ENCODE data around the gene GKN1.

The GKN1 gene

DNA sequence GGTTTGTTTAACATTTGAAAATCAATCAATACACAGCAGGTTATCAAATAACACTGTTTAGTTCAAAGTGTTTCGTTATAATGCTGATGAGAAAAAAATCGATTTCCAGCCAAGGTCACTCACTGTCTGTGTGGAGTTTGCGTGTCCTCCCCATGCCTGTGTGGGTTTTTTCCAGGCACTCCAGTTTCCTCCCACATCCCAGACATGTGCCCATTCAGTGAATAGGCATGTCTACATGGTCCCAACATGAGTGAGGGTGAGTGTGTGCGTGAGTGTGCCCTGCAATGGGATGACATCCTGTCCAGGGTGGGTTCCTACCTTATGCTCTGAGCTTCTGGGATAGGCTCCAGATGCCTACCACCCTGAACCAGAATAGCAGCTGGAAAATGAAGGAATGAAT, 13.1 kb upstream of the GKN1 start:
- no peak for DNase-seq

- DNase-seq: no peak
Observed at GRCh38 chr2:68964282-68964681, 10.2 kb upstream of the GKN1 start.

- no peak for DNase-seq
Observed at GRCh38 chr2:68968221-68968620, 6.2 kb upstream of the GKN1 start.

- no peak for DNase-seq
Observed at GRCh38 chr2:68969736-68970490, 4.5 kb upstream of the GKN1 start.

DNA sequence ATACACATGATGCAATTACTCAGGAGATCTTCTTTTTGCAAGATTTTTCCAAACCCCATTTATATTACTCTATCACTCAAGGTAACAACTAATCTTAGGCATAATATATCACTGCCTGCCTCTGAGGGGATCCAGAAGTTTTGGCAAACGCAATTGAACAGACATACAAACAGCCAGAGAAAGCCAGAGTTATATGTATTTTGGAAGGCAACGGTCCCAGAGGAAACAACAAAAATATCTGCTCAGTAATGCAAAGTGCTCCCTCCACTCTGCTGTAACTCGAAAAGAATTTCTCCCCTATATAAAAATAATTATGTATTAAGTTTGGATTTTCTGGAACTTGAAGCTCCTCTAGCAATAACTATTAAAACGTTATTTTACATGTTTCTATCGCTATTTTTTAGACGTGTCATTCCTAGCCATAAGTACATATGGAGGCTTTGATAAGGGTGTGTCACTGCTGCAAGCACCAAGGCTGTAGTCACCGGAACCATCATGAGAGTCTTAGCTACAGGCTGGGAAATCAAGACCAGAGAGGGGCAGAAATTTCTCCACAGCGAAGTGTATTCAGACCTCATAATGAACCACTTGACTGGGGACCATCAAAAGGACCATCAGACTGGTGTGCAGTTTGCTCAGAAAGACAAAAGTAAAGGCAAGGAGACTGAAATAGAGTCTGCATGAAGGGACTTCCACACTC, 3.7 kb upstream of the GKN1 start:
- DNase-seq: no peak

- no peak for DNase-seq
Observed at GRCh38 chr2:68971591-68972231, 2.7 kb upstream of the GKN1 start.

DNA sequence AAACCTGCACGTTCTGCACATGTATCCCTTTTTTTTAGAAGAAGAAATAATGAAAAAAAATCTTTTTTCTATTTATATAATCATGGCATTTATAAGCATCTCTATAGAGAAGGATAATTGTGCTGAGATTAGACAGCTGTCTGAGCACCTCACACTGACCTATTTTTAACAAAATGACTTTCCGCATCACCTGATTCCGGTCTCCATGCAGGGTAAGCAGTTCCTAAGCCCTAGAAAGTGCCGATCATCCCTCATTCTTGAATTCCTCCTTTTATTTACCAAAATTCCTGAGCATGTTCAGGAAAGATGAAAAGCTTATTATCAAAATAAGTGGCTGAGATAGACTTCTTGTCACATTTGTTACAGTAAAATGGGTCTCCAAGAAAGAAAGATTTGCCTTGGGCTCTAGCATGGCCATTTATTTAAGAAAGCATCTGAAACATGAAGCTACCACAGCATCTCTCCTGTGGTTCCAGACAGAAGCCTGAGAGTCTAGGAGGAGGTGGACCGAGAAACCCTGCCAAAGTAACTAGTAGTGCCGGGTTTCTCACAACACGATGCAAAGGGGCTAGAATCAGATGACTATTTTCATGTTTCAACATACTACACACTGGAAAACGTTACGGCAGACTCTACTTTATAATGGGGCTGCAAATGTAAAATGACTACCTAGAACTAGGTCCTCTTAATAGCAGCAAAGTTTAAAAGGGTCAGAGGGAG, 670 bp downstream of the GKN1 start:
- DNase-seq: no peak

GRCh38 chr2:68975844-68976243, 1.4 kb downstream of the GKN1 start:
- no peak for DNase-seq

GRCh38 chr2:68977453-68977852, 3.0 kb downstream of the GKN1 start:
- DNase-seq: no peak

GRCh38 chr2:68978098-68978497, 3.7 kb downstream of the GKN1 start:
- DNase-seq: no peak

GRCh38 chr2:68980956-68981355, 6.5 kb downstream of the GKN1 start:
- no peak for DNase-seq

GRCh38 chr2:68987021-68987503, 12.6 kb downstream of the GKN1 start:
- DNase-seq: no peak

GRCh38 chr2:68989035-68989434, 14.6 kb downstream of the GKN1 start:
- no peak for DNase-seq

- DNase-seq: no peak
Observed at GRCh38 chr2:68992341-68992740, 17.9 kb downstream of the GKN1 start.

DNA sequence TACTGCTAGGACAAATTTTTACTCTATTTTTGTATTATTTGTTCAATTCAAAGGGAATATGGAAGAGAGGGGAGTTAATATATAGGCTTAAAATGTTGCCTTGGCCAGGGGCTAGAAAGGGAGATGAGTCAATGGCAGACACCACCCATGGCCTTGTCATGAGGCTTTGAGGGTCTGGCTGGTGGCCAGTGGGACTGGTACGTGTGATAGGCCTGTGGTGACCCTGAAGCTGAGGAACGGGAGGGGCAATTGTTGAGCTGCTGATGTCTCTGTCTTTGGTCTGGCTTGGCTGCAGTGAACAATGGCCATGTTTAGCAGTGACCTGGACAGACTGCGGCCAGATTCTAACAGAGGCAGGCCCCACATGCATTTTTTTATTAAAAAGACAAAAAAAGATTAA, 18.5 kb downstream of the GKN1 start:
- no peak for DNase-seq

- no peak for DNase-seq
Observed at GRCh38 chr2:68993660-68994059, 19.2 kb downstream of the GKN1 start.

DNA sequence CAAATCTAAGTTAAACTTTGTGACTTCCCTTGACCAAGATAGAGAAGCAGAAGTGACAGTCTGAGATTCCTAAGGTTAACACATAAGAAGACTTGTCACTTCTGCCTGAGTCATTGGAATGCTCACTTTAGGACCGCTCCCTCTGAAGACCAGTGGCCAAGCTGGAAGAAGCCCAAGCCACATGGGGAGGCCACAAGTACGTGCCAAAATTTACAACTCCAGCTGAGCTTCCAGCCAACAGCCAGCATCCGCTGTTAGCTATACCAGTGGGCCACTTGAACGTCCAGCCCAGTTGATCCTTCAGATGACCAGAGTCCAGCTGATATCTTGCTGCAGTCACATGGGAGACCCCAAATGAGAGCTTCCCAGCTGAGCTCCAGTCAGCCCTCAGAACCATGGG, 20.4 kb downstream of the GKN1 start:
- no peak for DNase-seq

GRCh38 chr2:68995916-68996315, 21.5 kb downstream of the GKN1 start:
- no peak for DNase-seq

- DNase-seq: no peak
Observed at GRCh38 chr2:68997401-68997800, 23.0 kb downstream of the GKN1 start.

DNA sequence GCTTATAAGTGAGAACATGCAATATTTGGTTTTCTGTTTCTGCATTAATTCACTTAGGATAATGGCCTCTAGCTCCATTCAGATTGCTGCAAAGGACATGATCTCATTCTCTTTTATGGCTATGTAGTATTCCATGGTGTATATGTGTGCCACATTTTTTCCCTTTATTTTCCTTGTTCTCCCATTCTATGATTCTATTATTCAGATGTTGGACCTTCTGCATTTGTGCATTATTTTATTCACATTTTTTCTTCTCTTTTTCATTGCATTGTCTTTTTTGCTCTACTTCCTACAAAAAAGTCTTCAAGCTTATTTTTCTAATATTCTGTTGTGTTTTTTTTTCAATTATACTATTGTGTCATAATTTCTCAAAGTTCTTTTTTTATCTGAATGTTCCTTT, 27.4 kb downstream of the GKN1 start:
- DNase-seq: no peak

DNA sequence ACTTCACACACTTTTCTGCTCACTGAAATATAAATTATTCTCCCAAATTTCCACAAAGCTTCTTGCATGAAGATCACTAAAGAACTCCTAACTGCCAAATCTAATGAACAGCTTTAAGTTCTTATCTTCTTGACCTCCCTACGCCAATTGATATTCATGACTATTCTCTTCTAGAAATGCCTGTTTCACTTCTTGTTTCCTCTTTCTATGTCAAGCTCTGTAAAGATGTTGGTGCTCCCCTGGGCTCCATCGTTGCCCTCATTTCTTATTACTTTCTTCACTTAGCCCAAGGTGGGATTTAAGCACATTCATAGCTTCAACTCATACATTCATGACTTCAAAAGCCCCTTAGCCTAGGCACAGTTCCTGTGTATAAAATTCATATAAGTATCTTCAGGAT, 29.3 kb downstream of the GKN1 start:
- DNase-seq: no peak

DNA sequence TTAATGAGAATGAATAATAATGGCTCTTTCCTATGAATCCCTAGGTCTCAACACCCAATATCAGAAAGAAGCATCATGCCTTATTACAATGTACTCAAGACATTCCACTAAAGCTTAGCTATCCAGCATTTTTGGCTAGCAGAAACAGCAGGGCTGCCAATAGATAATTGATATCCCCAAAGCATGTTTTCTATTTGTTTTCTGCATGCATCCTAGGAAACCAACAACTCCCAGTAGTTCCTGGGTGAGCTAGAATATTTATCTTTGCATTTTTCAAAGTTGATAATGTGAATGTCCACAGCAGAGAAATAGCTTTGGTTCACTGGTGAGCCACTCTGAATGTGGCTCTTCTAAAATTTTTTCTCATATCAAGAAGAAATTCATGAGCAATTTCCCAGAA, 32.7 kb downstream of the GKN1 start:
- DNase-seq: no peak

GRCh38 chr2:69007603-69008002, 33.2 kb downstream of the GKN1 start:
- no peak for DNase-seq
